ENCODE results near the gene APLF. TPM values are rescaled to one million over a fixed set of nuclear protein-coding genes. Genes with fewer than 3 reads are reported as not detected.

The APLF gene
- total and polyA plus RNA-seq, 2 of the 8 experiments (the other 6 are each of a cell fraction or from before 2014, with no cell fraction given), result 4.4 to 7.3 TPM

DNA sequence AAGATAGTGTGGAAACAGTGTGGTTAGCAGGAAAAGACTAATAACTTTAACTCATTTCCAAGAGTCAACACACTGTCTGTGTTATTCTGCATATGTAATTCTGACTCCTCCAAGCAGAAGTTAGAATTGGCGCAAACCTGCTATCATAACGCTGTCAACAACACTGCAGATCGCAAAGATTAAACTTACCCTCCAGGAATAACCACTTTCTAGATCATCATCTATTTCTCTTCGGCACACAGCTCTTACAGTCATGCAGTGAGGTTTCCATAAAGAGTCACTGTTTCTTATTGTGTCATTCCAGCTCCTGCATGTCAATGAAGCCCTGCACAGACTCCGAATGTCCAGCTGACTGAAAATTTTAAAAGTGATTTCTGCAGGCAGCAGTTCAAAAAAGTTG, 2.7 kb upstream of the APLF start:
- H2AFZ ChIP-seq (ENCODE audit: low read length), result no peak overlapping the region
- no peak for DNase-seq (ENCODE audit: low read depth in 1 of 2, low spot score in 2 of 2)
- H3K14ac ChIP-seq (ENCODE audit: insufficient read length), result no peak overlapping the region
- H3K9me3 ChIP-seq (ENCODE audit: insufficient read depth in 2 of 2, low read depth in 1 of 2, low read length in 1 of 2), result no peaks in the 10 kb centered on the region
- no peak for FAIRE-seq
- no peak overlapping the region for H3K4me3 ChIP-seq (ENCODE audit: extremely low read depth in 1 of 4, insufficient read depth in 2 of 4, low read depth in 3 of 4, low read length in 4 of 4)
- no peaks in the 10 kb centered on the region; a peak in 1 of 7 replicates for H3K4me1 ChIP-seq (replicated peaks in 1 of 4; ENCODE audit: control insufficient read depth in 3 of 4, insufficient read depth in 4 of 4, low read length in 3 of 4)
- no peaks in the 10 kb centered on the region for H3K79me1 ChIP-seq (ENCODE audit: low read depth, low read length)
- H4K20me1 ChIP-seq (replicated peaks in 1 of 2; ENCODE audit: control insufficient read depth in 1 of 2, insufficient read depth in 2 of 2, low read length in 2 of 2), result no peaks in the 10 kb centered on the region
- H2AK5ac ChIP-seq (ENCODE audit: low read depth, low read length), result no peak overlapping the region
- H3K79me2 ChIP-seq (ENCODE audit: control insufficient read depth in 1 of 2, insufficient read depth in 2 of 2, low read length in 2 of 2), result peaks cover 0 to 6% of the 10 kb centered on the region in 2 experiments; a peak in 1 of 4 replicates
- no peak overlapping the region for H2BK120ac ChIP-seq (replicated peaks; ENCODE audit: low read depth, low read length)
- WGBS, 2 experiments (ENCODE audit: extremely low coverage in 1 of 2, insufficient coverage in 1 of 2, insufficient read length in 1 of 2, insufficient replicate concordance in 2 of 2, low coverage in 1 of 2, low lambda C conversion rate in 2 of 2, missing lambda C conversion rate in 1 of 2), result 98% methylated on average over 5 of the region's 5 CpGs; no CpG with 5 or more reads in 1 of the 2 experiments
- H2BK5ac ChIP-seq (ENCODE audit: low read depth, low read length), result no peak overlapping the region
- POLR2A ChIA-PET (ENCODE audit: partially characterized antibody), result no interaction called here
- H2BK12ac ChIP-seq (ENCODE audit: low read depth, low read length), result no peak overlapping the region
- no peak overlapping the region for H3K27ac ChIP-seq (ENCODE audit: low read depth, low read length)
- no peak overlapping the region for H4K8ac ChIP-seq (ENCODE audit: extremely low read depth, insufficient read depth, low read length)
- no peak overlapping the region for H3K9ac ChIP-seq (replicated peaks in 1 of 4; ENCODE audit: extremely low read depth in 1 of 4, low read depth in 3 of 4, low read length in 3 of 4)
- CTCF ChIA-PET (ENCODE audit: partially characterized antibody), result interaction anchor here (0.6 to 5.8 kb wide), 22 partner anchors 12 to 479 kb away, joined by 3 to 46 read pairs (median 5); no protein-coding TSS in a partner anchor
- H4K91ac ChIP-seq (replicated peaks; ENCODE audit: insufficient read length, low read length), result no peak overlapping the region
- no peak for TF ChIP-seq CEBPB (IDR thresholded peaks at IDR 0.05; ENCODE audit: low read depth, low read length)
- TF ChIP-seq FOSL1 (IDR thresholded peaks at IDR 0.05; ENCODE audit: insufficient read depth, low read depth, low read length), result no peak
- no peak for TF ChIP-seq SAP30 (IDR thresholded peaks at IDR 0.05; ENCODE audit: insufficient read depth, insufficient replicate concordance, low read length)
- no peak for TF ChIP-seq POU5F1 (IDR thresholded peaks at IDR 0.05; ENCODE audit: low read depth, low read length)
- TF ChIP-seq PHF8 (conservative IDR thresholded peaks at IDR 0.05; ENCODE audit: low read depth, low read length), result no peak
- TF ChIP-seq MAFK (IDR thresholded peaks at IDR 0.05; ENCODE audit: low read depth, low read length), result no peak
- TF ChIP-seq NRF1 (IDR thresholded peaks at IDR 0.05; ENCODE audit: low read depth, low read length), result no peak
- TF ChIP-seq RBBP5 (IDR thresholded peaks at IDR 0.05; ENCODE audit: borderline replicate concordance, low read depth, low read length), result no peak
- TF ChIP-seq POLR2AphosphoS5 (IDR thresholded peaks at IDR 0.05; ENCODE audit: low read depth, low read length), result no peak
- no peak for TF ChIP-seq SUZ12 (IDR thresholded peaks at IDR 0.05; ENCODE audit: low read length)
- no peak for TF ChIP-seq HDAC2 (IDR thresholded peaks at IDR 0.05; ENCODE audit: borderline replicate concordance in 1 of 2, low read depth in 2 of 2, low read length in 2 of 2)
- no peak for TF ChIP-seq TAF7 (optimal IDR thresholded peaks at IDR 0.05; ENCODE audit: borderline replicate concordance, low read depth, low read length)
- TF ChIP-seq TAF1 (IDR thresholded peaks at IDR 0.05; ENCODE audit: low read depth, low read length), result no peak
- TF ChIP-seq SIX5 (IDR thresholded peaks at IDR 0.05; ENCODE audit: low read depth, low read length), result no peak
- no peak for TF ChIP-seq CBX5 (IDR thresholded peaks at IDR 0.05; ENCODE audit: low read depth, low read length)
- no peak overlapping the region for H4K5ac ChIP-seq (ENCODE audit: insufficient read length, low read depth, low read length)
- H3K4me2 ChIP-seq (ENCODE audit: insufficient read depth in 1 of 2, low read depth in 2 of 2, low read length in 2 of 2), result no peak overlapping the region
- H3K36me3 ChIP-seq (ENCODE audit: control insufficient read depth in 2 of 4, insufficient read depth in 4 of 4, low read length in 3 of 4), result no peaks in the 10 kb centered on the region
- H3K23me2 ChIP-seq (ENCODE audit: low read depth, low read length), result peaks cover 2% of the 10 kb centered on the region; the same call in 1 of the 2 replicates
- no peak overlapping the region for H3K18ac ChIP-seq (ENCODE audit: extremely low read depth, low read length)
- no peak overlapping the region for H3K23ac ChIP-seq (ENCODE audit: insufficient read length)
- no peak overlapping the region for H3K4ac ChIP-seq (replicated peaks; ENCODE audit: insufficient read length, low read depth, low read length)
- no peak overlapping the region for H2BK20ac ChIP-seq (ENCODE audit: low read length)
- H3K56ac ChIP-seq (replicated peaks; ENCODE audit: insufficient read length, low read depth, low read length), result no peak overlapping the region
- H3K27me3 ChIP-seq (replicated peaks in 1 of 4; ENCODE audit: control insufficient read depth in 3 of 4, extremely low read depth in 1 of 4, insufficient read depth in 3 of 4, low read length in 3 of 4), result no peaks in the 10 kb centered on the region
- H2BK15ac ChIP-seq (ENCODE audit: low read length), result no peak overlapping the region
